ENCODE results near the gene C16orf74.

C16orf74 gene

DNA sequence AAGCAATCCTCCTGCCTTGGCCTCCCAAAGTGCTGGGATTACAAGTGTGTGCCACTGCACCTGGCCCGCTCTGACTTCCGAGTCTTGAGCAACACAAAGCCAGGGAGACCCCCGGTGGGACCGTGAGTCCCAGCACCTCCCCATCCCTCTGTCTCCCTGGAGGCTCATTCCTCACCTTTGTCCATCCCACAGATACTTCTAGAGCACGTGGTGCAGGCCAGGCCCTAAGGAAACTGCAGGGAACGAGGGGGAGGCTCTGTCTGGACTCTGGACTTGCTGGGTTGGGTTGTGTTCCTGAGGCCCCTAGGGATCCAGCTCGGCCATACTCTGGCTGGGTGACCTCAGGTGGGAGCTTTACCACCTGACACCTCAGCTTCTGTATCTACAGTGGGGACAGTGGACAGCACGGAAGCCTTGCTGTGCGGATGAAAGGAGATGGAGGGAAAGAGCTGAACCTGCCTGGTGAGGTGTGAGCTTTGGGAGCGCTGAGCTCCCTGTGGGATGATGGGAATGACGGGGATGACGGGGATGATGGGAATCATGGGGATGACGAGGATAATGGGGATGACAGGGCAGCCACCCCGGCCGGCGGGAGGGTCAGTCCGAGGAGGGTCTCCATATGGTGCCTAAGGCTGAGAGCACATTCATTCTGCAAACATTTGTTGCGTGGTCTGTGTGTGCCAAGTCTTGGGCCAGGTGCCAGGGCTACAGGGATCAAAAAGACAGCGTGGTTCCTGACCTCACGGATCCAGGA is 26.6 kb downstream of the C16orf74 start:
- Histone ChIP-seq H3K36me3 (ENCODE audit: insufficient read depth, low read depth, low read length) (no peaks in the 10 kb centered on the region), H3K4me1 (ENCODE audit: insufficient read depth, low read length) (no peaks in the 10 kb centered on the region; the same call in 1 of the 2 replicates), H3K27me3 (ENCODE audit: insufficient read depth, low read length) (peaks cover 3% of the 10 kb centered on the region; the same call in 1 of the 2 replicates), H3K27ac (ENCODE audit: low read length) (no peak overlapping the region), H3K4me3 (ENCODE audit: low read length) (no peak overlapping the region), H3K9me3 (ENCODE audit: insufficient read depth, low read depth, low read length) (no peaks in the 10 kb centered on the region), H3K9ac (ENCODE audit: low read depth, low read length) (no peak overlapping the region)

- no peaks in the 10 kb centered on the region for H3K9me3 ChIP-seq (ENCODE audit: insufficient read depth, low read depth, low read length)
- H3K27ac ChIP-seq (ENCODE audit: low read length), result no peak overlapping the region
- H3K4me1 ChIP-seq (ENCODE audit: insufficient read depth, low read length), result no peaks in the 10 kb centered on the region
- no peaks in the 10 kb centered on the region for H3K36me3 ChIP-seq (ENCODE audit: insufficient read depth, low read depth, low read length)
- H3K27me3 ChIP-seq (ENCODE audit: insufficient read depth, low read length), result peaks cover 3% of the 10 kb centered on the region; the same call in 1 of the 2 replicates
- no peak overlapping the region for H3K4me3 ChIP-seq (ENCODE audit: low read length)
- H3K9ac ChIP-seq (ENCODE audit: low read depth, low read length), result no peak overlapping the region
Observed at GRCh38 chr16:85722128-85722893, 28.6 kb downstream of the C16orf74 start.

GRCh38 chr16:85720302-85720637 is 30.6 kb downstream of the C16orf74 start:
- Histone ChIP-seq H3K27ac (ENCODE audit: low read length) (no peak overlapping the region), H3K27me3 (ENCODE audit: insufficient read depth, low read length) (peaks cover 19% of the 10 kb centered on the region)

DNA sequence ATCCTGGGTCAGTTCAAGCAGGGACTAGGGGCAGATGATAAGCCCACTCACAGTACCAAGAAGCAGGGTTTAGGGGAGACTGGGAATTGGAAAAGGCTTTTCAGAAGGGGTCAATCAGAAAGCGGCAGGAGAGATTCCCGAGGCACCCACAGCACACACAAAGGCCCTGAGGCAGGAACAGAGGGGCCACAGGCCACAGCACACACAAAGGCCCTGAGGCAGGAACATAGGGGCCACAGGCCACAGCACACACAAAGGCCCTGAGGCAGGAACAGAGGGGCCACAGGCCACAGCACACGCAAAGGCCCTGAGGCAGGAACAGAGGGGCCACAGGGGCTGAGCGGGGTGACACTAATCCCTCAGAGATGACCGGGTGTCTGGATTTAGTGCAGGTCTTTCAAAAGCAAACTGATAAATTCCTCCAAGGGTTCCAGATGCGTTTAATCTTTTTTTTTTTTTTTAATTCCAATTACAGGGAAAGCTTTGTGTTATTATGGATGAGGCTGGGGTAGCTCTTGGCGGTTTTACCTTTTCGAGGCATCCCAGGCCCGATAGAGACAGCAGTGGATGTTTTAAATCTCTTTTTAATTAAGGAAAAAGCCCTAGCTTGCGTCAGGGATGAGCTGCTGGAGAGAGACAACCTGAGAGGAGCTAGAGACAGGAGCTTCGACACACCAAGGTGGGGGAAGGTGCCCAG is 31.1 kb downstream of the C16orf74 start:
- Histone ChIP-seq H3K4me1 (ENCODE audit: insufficient read depth, low read length) (peaks cover 10% of the 10 kb centered on the region; the same call in 1 of the 2 replicates), H3K27ac (ENCODE audit: low read length) (no peak overlapping the region), H3K9me3 (ENCODE audit: insufficient read depth, low read depth, low read length) (no peaks in the 10 kb centered on the region), H3K27me3 (ENCODE audit: insufficient read depth, low read length) (peaks cover 22% of the 10 kb centered on the region), H3K36me3 (ENCODE audit: insufficient read depth, low read depth, low read length) (no peaks in the 10 kb centered on the region), H3K9ac (ENCODE audit: low read depth, low read length) (no peak overlapping the region), H3K4me3 (ENCODE audit: low read length) (no peak overlapping the region)

More at GRCh38 chr16:85720302-85720637, 30.6 kb downstream of the C16orf74 start:
- H3K36me3 ChIP-seq (ENCODE audit: insufficient read depth, low read depth, low read length), result no peaks in the 10 kb centered on the region
- peaks cover 8% of the 10 kb centered on the region; the same call in 1 of the 2 replicates for H3K4me1 ChIP-seq (ENCODE audit: insufficient read depth, low read length)
- H3K4me3 ChIP-seq (ENCODE audit: low read length), result no peak overlapping the region
- no peak overlapping the region for H3K9ac ChIP-seq (ENCODE audit: low read depth, low read length)
- no peaks in the 10 kb centered on the region for H3K9me3 ChIP-seq (ENCODE audit: insufficient read depth, low read depth, low read length)

GRCh38 chr16:85718682-85719081 is 32.2 kb downstream of the C16orf74 start:
- Histone ChIP-seq H3K4me1 (ENCODE audit: insufficient read depth, low read length) (peaks cover 10% of the 10 kb centered on the region; the same call in 1 of the 2 replicates), H3K27ac (ENCODE audit: low read length) (no peak overlapping the region), H3K36me3 (ENCODE audit: insufficient read depth, low read depth, low read length) (no peaks in the 10 kb centered on the region), H3K9ac (ENCODE audit: low read depth, low read length) (no peak overlapping the region), H3K4me3 (ENCODE audit: low read length) (no peak overlapping the region), H3K27me3 (ENCODE audit: insufficient read depth, low read length) (peaks cover 22% of the 10 kb centered on the region), H3K9me3 (ENCODE audit: insufficient read depth, low read depth, low read length) (no peaks in the 10 kb centered on the region)

GRCh38 chr16:85718153-85718477 is 32.8 kb downstream of the C16orf74 start:
- Histone ChIP-seq H3K27me3 (ENCODE audit: insufficient read depth, low read length) (peaks cover 22% of the 10 kb centered on the region), H3K36me3 (ENCODE audit: insufficient read depth, low read depth, low read length) (no peaks in the 10 kb centered on the region), H3K4me1 (ENCODE audit: insufficient read depth, low read length) (peaks cover 10% of the 10 kb centered on the region; the same call in 1 of the 2 replicates), H3K27ac (ENCODE audit: low read length) (no peak overlapping the region), H3K4me3 (ENCODE audit: low read length) (no peak overlapping the region), H3K9me3 (ENCODE audit: insufficient read depth, low read depth, low read length) (no peaks in the 10 kb centered on the region), H3K9ac (ENCODE audit: low read depth, low read length) (no peak overlapping the region)

DNA sequence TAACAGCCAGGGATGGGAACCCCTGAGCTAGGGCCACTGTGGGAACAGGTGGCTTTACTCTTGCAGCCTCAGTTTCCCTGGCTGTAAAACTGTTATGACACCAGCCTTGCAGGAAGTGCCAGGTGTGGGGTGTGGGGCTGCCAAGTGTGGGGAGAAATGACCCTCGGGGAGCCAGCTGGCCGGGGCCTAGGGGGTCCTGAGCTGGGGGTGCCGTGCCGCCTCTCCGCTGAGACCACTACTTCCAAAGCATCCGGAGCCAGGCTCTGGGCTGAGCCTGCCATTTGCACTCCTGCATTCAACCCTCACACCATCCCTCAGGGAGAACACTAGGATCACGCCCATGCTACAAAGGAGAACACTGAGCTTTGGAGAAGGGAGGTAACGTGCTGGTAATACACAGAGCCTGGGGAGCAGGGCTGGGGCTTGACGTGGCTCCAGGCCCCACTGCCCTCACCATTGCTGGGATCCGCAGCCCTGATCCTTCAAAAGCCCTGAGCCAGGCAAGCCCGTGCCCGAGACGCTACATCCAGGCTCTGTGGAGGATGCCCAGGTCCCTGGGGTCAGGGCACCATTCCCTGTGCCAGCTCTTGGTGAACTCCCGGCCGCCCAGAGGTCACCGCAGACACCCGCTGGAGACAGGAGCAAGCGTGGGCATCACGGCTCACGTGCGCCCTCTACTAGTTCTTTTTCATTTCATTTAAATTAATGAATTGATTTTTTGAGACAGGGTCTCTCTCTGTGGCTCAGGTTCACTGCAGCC is 33.3 kb downstream of the C16orf74 start:
- Histone ChIP-seq H3K9ac (ENCODE audit: low read depth, low read length) (no peak overlapping the region), H3K4me1 (ENCODE audit: insufficient read depth, low read length) (peaks cover 10% of the 10 kb centered on the region; the same call in 1 of the 2 replicates), H3K9me3 (ENCODE audit: insufficient read depth, low read depth, low read length) (no peaks in the 10 kb centered on the region)

GRCh38 chr16:85716680-85717038 is 34.2 kb downstream of the C16orf74 start:
- H3K4me3 ChIP-seq (ENCODE audit: low read length), result no peak overlapping the region
- no peaks in the 10 kb centered on the region for H3K36me3 ChIP-seq (ENCODE audit: insufficient read depth, low read depth, low read length)
- H3K27me3 ChIP-seq (ENCODE audit: insufficient read depth, low read length), result peaks cover 22% of the 10 kb centered on the region
- H3K9ac ChIP-seq (ENCODE audit: low read depth, low read length), result no peak overlapping the region
- peaks cover 10% of the 10 kb centered on the region; the same call in 1 of the 2 replicates for H3K4me1 ChIP-seq (ENCODE audit: insufficient read depth, low read length)
- H3K9me3 ChIP-seq (ENCODE audit: insufficient read depth, low read depth, low read length), result peaks cover 6% of the 10 kb centered on the region
- H3K27ac ChIP-seq (ENCODE audit: low read length), result no peak overlapping the region

More for the DNA sequence above, 33.3 kb downstream of the C16orf74 start:
- Histone ChIP-seq H3K4me3 (ENCODE audit: low read length) (no peak overlapping the region), H3K27me3 (ENCODE audit: insufficient read depth, low read length) (peaks cover 22% of the 10 kb centered on the region), H3K36me3 (ENCODE audit: insufficient read depth, low read depth, low read length) (no peaks in the 10 kb centered on the region), H3K27ac (ENCODE audit: low read length) (no peak overlapping the region)

GRCh38 chr16:85716022-85716679 is 34.7 kb downstream of the C16orf74 start:
- H3K9ac ChIP-seq (ENCODE audit: low read depth, low read length), result peak overlapping the region; percentile 63; the same call in 1 of the 2 replicates
- H3K4me1 ChIP-seq (ENCODE audit: insufficient read depth, low read length), result peaks cover 10% of the 10 kb centered on the region; the same call in 1 of the 2 replicates
- no peak overlapping the region for H3K27ac ChIP-seq (ENCODE audit: low read length)
- H3K27me3 ChIP-seq (ENCODE audit: insufficient read depth, low read length), result peaks cover 22% of the 10 kb centered on the region
- H3K36me3 ChIP-seq (ENCODE audit: insufficient read depth, low read depth, low read length), result no peaks in the 10 kb centered on the region
- peak overlapping the region; percentile 55; the same call in 1 of the 2 replicates for H3K4me3 ChIP-seq (ENCODE audit: low read length)
- H3K9me3 ChIP-seq (ENCODE audit: insufficient read depth, low read depth, low read length), result peaks cover 8% of the 10 kb centered on the region

DNA sequence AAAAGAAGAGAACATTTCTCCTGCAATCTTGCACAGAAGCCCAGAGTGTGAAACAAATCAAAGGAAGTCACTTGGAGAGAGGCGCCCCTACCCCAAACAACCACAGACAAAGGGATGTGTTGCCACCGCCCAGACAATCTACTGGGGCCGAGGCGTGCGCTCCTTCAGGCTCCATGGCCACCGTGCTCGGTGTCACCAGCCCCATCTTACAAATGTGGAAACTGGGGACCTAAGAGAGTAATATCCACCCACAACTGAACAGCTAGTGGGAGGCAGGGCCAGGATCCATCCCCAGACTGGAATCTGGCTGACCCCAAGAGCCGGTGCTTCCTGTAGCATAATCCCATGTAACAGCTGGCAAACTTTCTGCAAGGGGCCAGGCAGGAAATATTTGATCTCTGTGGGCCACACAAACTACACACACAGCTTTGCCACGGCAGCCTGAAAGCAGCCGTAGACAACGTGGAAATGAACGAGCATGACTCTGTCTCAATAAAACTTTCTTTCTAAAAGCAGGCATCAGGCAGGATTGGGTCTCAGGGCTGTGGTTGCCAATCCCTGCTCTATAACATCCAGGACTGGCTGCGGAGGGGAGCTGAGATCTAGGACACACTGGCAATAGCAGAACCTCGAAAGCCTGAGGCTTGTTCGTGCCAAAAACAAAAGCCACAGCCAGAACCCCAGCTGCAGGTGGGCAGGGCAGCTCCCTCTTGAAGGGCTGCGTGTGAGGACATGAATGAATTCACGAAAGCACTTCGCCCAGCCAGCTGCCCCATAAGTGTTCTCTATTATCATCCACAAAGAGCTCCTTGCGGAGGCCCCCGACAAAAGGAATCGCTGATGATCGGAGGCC is 35.5 kb downstream of the C16orf74 start:
- H3K9ac ChIP-seq (ENCODE audit: low read depth, low read length), result peak overlapping the region; percentile 63; the same call in 1 of the 2 replicates
- peaks cover 22% of the 10 kb centered on the region for H3K27me3 ChIP-seq (ENCODE audit: insufficient read depth, low read length)
- peak overlapping the region; percentile 55; the same call in 1 of the 2 replicates for H3K4me3 ChIP-seq (ENCODE audit: low read length)
- peaks cover 8% of the 10 kb centered on the region for H3K9me3 ChIP-seq (ENCODE audit: insufficient read depth, low read depth, low read length)
- H3K27ac ChIP-seq (ENCODE audit: low read length), result no peak overlapping the region
- no peaks in the 10 kb centered on the region for H3K36me3 ChIP-seq (ENCODE audit: insufficient read depth, low read depth, low read length)
- H3K4me1 ChIP-seq (ENCODE audit: insufficient read depth, low read length), result peaks cover 10% of the 10 kb centered on the region; the same call in 1 of the 2 replicates
